DMS153 treated with DMSO at 0.1 percent for 48 hours (cell line): ENCODE data around the gene CDK2AP2.
"Not testable (repeated sequence)": the region's sequence is repeated elsewhere in the genome, so short reads cannot be mapped to it uniquely, and the experiment has no call there.

ENCODE experiments used
- DNase-seq: peaks from one replicate; lab custom pipeline; 2025; ENCODE audit not compliant: unreplicated experiment; lab: John Stamatoyannopoulos, UW

CDK2AP2 gene

GRCh38 chr11:67524480-67524808 lies 16.5 kb upstream of the CDK2AP2 start:
- DNase-seq: no peak

DNA sequence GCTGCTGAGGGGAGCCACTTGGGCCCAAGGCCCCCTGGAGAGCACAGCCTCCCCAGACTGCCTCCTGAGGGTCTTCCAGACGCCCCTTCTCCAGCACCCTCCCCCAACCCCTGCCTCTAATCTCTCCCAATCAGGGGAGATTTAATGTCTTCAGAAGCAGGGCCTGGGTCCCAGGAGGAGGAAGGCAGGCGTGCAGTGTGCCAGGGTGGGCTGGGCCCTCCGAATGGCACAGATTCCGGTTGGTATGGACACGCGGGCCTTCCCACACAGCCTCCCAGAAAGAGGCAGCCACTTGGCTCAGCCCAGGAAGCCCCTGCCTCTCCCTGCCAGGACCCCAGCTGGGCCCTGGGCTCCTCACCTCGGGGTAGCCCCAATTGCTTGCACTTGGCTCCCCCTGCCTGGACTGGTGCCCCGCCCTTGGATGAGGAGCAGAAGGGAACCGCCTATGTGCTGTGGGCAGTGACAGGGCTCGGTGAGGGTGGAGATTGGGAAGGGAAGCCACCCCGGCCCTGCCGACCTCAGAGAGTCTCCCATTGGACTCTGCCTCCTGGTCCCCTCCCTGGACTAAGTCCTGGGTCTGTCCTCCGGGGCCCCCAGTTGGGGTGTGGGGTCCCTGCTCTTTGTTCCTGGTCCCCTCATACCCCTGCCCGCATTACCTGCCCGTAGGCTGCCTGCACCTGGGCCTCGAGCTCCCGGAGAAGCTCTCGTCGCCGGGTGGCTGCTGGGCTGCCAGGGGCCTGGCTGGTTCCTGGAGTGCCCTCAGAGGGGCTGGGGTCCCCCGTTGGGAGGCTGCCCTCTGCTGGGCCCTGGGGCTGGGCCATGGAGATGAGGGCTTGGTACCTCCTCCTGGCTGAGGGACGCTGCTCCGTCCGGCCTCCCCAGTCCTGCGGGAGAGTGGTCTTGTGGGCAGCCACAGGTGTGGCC lies 15.9 kb upstream of the CDK2AP2 start:
- DNase-seq: no peak

DNA sequence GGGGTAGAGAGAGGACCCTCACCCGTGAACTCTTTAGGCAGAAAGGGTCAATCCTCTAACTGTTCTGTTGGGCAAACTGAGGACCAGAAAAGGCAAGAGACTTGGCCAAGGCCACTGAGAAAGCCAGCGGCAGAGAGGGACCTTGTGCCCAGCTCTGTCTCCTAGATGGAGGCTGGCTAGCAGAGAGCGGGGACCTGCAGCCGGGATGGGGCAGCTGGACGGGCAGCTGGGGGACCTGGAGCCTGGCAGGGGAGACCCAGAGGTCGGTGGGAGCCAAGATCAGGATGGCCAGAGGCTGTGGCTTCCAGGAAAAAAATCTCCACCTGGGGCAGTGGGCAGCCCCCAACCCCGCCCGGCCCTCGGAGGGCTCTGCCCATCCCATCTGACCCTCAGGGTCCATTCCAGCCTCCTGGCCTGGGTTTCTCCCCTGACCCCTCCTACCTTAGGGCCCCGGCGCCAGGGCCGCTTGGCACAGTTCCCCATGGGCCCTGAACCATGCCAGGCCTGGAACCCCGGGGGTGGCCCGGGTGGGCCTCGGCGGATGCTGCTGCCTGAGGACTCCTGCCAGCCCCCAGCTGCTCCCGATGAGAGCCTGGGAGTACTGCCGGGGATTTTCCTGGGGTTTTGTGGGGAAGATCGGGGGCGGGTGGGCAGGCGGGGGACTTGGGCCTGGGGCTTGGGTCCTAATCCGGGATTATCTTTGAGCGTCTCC lies 15.0 kb upstream of the CDK2AP2 start, which contains the start of gene CABP2:
CABP2 (minus strand) TSS at position 603 of the 712 bp plus-strand sequence; CDS start at position 483, 120 bp downstream.
- no peak for DNase-seq

GRCh38 chr11:67522338-67522737 lies 14.4 kb upstream of the CDK2AP2 start:
- no peak for DNase-seq

- DNase-seq: no peak
Observed at GRCh38 chr11:67521924-67522323, 14.0 kb upstream of the CDK2AP2 start.

DNA sequence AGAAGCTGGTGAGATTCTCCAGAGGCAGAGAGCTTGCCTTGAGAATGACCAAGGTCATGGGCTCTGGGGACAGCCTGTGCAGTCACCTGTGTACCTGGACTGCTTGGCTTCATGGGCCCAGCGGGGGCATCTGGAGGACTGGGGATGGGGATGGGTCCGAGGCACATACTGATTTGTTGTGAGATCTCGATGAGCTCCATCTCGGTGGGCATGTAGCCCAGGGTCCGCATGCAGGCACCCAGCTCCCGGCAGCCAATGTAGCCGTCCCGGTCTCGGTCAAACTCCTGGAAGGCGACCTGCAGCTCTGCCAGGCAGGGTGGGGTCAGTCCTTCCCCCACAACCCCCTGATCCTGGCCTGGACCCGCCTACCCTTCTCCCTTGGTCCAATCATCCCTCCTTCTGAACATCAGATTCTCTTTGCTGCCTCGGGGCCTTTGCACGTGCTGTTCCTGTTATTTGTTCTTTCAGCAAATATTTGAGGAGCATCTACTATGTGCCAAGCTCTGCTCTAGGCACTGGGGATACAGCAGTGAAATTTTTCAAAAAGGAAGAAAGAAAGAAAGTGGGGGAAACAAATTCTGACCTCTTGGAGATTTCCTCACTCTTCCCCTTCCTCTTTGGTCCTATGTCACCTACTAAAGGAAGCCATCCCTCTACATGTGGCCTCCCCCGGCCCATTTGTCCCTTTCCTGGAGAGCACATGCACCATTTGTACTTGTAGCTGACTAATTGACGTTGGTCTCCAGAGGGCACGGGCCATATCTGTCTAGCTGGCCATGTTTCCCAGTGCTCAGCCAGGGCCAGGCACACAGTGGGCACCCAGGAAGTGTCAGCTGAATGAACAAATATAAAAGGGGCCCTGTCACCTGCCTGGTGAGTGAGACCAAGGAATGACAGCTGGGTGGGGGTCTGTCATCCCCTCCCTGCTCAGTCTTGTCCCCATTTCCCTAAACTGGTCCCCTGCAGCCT lies 13.2 kb upstream of the CDK2AP2 start:
- DNase-seq: no peak

- DNase-seq: no peak
Observed at GRCh38 chr11:67519726-67520125, 11.8 kb upstream of the CDK2AP2 start.

GRCh38 chr11:67517784-67518552 lies 10.0 kb upstream of the CDK2AP2 start:
- no peak for DNase-seq

GRCh38 chr11:67516806-67517205 lies 8.8 kb upstream of the CDK2AP2 start:
- DNase-seq: no peak

GRCh38 chr11:67514116-67514515 lies 6.2 kb upstream of the CDK2AP2 start:
- no peak for DNase-seq

- not testable (repeated sequence) for DNase-seq
Observed at GRCh38 chr11:67511558-67511957, 3.6 kb upstream of the CDK2AP2 start.

- no peak for DNase-seq
Observed at GRCh38 chr11:67510023-67510345, 2.0 kb upstream of the CDK2AP2 start.

- peak; percentile 89 for DNase-seq
Observed at GRCh38 chr11:67508486-67509121, 642 bp upstream of the CDK2AP2 start.

DNA sequence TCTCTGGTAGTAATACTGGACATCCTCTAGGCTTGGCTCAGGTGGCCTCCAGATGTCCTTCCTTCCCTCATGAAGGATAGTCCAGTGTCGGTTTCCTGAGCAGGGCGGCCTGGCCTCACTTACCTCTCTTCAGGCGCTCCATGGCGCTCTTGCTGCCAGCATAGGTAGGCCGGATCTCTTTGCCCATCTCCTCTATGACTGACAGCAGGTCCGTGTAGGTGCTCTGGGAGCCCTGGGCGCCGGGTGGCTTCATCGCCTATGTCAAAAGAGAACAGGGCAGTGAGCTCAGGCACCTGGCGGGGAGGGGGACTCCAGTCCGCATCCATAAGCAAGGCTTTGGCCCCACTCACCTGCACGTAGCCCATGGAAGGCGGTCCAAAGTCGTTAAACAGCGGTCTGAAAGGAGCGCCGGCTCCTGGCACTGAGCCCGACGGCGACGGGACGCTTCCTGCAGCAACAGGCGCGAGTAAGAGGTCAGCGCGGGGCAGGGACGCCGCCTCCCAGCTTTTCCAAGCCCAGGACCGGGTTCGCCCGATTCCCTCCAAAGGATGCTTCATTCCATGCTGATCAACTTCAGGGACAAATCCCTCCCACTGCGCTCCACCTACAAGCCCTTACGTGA lies 609 bp downstream of the CDK2AP2 start:
- no peak for DNase-seq

DNA sequence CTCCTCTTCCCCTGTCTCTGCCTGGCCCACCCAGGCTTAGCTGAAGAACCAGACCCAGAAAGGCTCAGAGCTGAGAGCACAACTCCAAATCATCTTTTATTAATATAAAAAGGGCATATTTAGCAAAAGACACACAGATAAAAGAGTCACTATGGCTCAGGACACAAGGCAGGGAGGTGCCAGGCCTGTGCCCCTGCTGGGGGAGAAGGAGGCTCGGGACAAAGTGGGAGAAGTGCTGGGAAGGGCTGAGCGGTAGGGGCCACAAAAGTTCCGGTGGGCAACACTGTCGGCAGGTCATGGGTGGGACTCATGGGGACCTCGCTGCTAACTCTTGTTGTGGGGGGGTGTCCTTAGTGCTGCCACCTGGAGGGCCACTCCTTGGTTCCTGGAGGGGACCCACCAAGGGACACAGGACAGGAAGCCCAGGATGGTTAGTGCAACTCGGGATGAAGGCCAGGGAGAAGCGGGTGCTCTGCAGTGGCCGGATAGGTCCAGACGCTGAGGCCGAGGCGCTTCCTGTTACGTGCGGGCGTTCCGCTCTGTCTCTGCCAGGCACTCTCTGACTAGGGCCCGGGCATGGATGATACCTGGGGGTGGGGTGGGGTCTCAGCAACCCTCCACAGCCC lies 1.4 kb downstream of the CDK2AP2 start:
- no peak for DNase-seq

GRCh38 chr11:67505605-67506396 lies 2.2 kb downstream of the CDK2AP2 start:
- peak; percentile 77 for DNase-seq

DNA sequence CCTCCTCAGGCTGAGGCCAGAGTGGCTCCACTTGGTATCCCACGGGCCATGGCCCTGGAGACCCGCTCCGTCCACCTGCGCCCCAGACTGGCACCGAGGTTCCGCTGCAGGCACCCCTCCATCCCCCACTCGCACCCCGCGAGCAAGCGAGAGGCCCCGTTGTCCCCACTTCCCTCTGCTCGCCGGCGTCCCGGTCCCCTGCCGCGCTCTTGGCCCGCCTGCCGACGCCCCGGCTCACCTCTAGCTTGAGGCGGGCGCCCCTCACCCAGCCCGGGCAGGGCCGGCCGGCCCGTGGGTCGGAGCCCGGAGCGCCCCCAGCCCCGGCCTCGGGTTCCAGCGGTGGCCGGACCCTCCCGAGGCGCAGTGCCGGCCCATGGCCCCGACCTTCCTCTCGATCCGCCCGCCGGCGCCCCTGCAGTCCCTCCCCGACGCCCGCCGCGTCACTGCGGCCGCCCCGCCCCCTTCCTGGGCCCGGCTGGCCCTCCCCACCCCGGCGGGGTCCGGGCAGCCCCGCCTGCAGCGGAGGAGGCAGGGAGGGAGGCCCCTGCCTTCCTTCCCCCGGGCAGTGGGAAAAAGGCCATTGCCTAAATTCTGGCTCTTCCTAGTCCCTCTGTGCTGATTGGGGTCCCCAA lies 2.9 kb downstream of the CDK2AP2 start, which contains the start of gene PITPNM1:
PITPNM1 (minus strand) TSS at position 414 of the 632 bp plus-strand sequence. CDS start 1,183 bp downstream, outside the sequence.
- peak; percentile 18 for DNase-seq
